Activated CD4-positive, alpha-beta T cell treated with anti-CD3 and anti-CD28 coated beads, Interleukin-2, amount 50 U/mL, for 16 hours (primary cell): Measurements from ENCODE around the gene OSBPL1A.

Experiments
- DNase-seq: peaks from one replicate; pipeline ENCODE4 v3.0.0-alpha.2; 2020

OSBPL1A gene

GRCh38 chr18:24209558-24209957, 188.1 kb downstream of the OSBPL1A start:
- DNase-seq: no peak

- peak; percentile 15 for DNase-seq
These were observed 189.2 kb downstream of the OSBPL1A start for GRCh38 chr18:24208270-24209035.

- no peak for DNase-seq
These were observed 192.7 kb downstream of the OSBPL1A start for GRCh38 chr18:24204904-24205303.

GRCh38 chr18:24201699-24202687, 195.6 kb downstream of the OSBPL1A start:
- DNase-seq: no peak

GRCh38 chr18:24200494-24201290, 196.9 kb downstream of the OSBPL1A start:
- no peak for DNase-seq

GRCh38 chr18:24199372-24199962, 198.2 kb downstream of the OSBPL1A start:
- DNase-seq: no peak

- DNase-seq: no peak
These were observed 199.2 kb downstream of the OSBPL1A start for GRCh38 chr18:24198461-24198860.

GRCh38 chr18:24197412-24197811, 200.2 kb downstream of the OSBPL1A start:
- DNase-seq: no peak

- no peak for DNase-seq
These were observed 200.9 kb downstream of the OSBPL1A start for GRCh38 chr18:24196764-24197163.

GRCh38 chr18:24195296-24196053, 202.1 kb downstream of the OSBPL1A start:
- DNase-seq: no peak

- DNase-seq: no peak
These were observed 207.0 kb downstream of the OSBPL1A start for GRCh38 chr18:24190590-24190989.

- DNase-seq: no peak
These were observed 207.8 kb downstream of the OSBPL1A start for GRCh38 chr18:24189664-24190346.

- no peak for DNase-seq
These were observed 208.6 kb downstream of the OSBPL1A start for GRCh38 chr18:24189007-24189528.

GRCh38 chr18:24188120-24188519, 209.5 kb downstream of the OSBPL1A start:
- no peak for DNase-seq

GRCh38 chr18:24187689-24188088, 209.9 kb downstream of the OSBPL1A start:
- DNase-seq: no peak

- DNase-seq: no peak
These were observed 210.6 kb downstream of the OSBPL1A start for GRCh38 chr18:24187049-24187448.

- no peak for DNase-seq
These were observed 211.8 kb downstream of the OSBPL1A start for GRCh38 chr18:24185805-24186204.

GRCh38 chr18:24181806-24182205, 215.8 kb downstream of the OSBPL1A start:
- DNase-seq: peak; percentile 10

- no peak for DNase-seq
These were observed 217.6 kb downstream of the OSBPL1A start for GRCh38 chr18:24180048-24180447.

GRCh38 chr18:24177499-24178133, 220.0 kb downstream of the OSBPL1A start:
- DNase-seq: no peak
